HFFc6 (cell line): ENCODE results near the gene PRRG1. TPM values are rescaled to one million over a fixed set of nuclear protein-coding genes. Genes with fewer than 3 reads are reported as not detected.

Experiments used
- DNase-seq: peaks from one replicate; pipeline ENCODE4 v3.0.0-alpha.2; 2018
- H3K27ac Mint-ChIP-seq: 2 replicates; pipeline ENCODE4 v1.8.0; 2020; ENCODE audit warnings: mild to moderate bottlenecking, mixed read lengths
- H3K27me3 Mint-ChIP-seq: 2 replicates; pipeline ENCODE4 v1.8.0; 2021; ENCODE audit warnings: mild to moderate bottlenecking, moderate library complexity, mixed read lengths; ENCODE audit not compliant: insufficient read depth
- H3K36me3 Mint-ChIP-seq: 2 replicates; pipeline ENCODE4 v1.8.0; 2021; ENCODE audit warnings: low read depth, mixed read lengths
- H3K4me1 Mint-ChIP-seq: 2 replicates; pipeline ENCODE4 v1.8.0; 2020; ENCODE audit warnings: low read depth, mixed read lengths
- H3K4me3 Mint-ChIP-seq: 2 replicates; pipeline ENCODE4 v1.8.0; 2020; ENCODE audit warnings: mild to moderate bottlenecking, moderate library complexity, mixed read lengths
- H3K9me3 Mint-ChIP-seq: 2 replicates; pipeline ENCODE4 v1.8.0; 2020; ENCODE audit warnings: mild to moderate bottlenecking, mixed read lengths
- CTCF ChIP-seq: fragments of 200-600 bp; sonication (generic); IDR thresholded peaks from 2 replicates; pipeline ENCODE4 v1.5.0; 2021; ENCODE audit warnings: antibody characterized with exemption, mild to moderate bottlenecking
- total RNA-seq, 6 experiments: library from RNA; stranded (reverse); fragmentation: NEBNext Ultra II Directional; extraction: Animal tissue kit (Norgen Biotek cat#: 25700); gene quantifications; 2 replicates in 1 of 6; 3 replicates in 5 of 6; pipeline ENCODE4 v1.2.3, GENCODE V29; 2021

The PRRG1 gene
- total RNA-seq, 6 experiments from 2014 or later = 9.8 to 12.9 (median 11.9) TPM

GRCh38 chrX:37320541-37321203, 28.5 kb upstream of the PRRG1 start:
- Mint-ChIP-seq H3K36me3 (no peaks in the 10 kb centered on the region), H3K4me3 (no peak overlapping the region), H3K9me3 (no peaks in the 10 kb centered on the region), H3K4me1 (peaks cover 15% of the 10 kb centered on the region), H3K27me3 (peaks cover 10% of the 10 kb centered on the region), H3K27ac (no peak overlapping the region)
- no peak for TF ChIP-seq CTCF
- DNase-seq = no peak

- TF ChIP-seq CTCF = no peak
- Mint-ChIP-seq H3K9me3 (no peaks in the 10 kb centered on the region), H3K27me3 (peaks cover 2% of the 10 kb centered on the region), H3K36me3 (no peaks in the 10 kb centered on the region), H3K4me1 (no peaks in the 10 kb centered on the region), H3K4me3 (no peak overlapping the region), H3K27ac (no peak overlapping the region)
- DNase-seq = no peak
These were observed 18.5 kb upstream of the PRRG1 start for GRCh38 chrX:37330642-37331041.

GRCh38 chrX:37331546-37331945, 17.6 kb upstream of the PRRG1 start:
- H3K4me1 Mint-ChIP-seq = no peaks in the 10 kb centered on the region
- peaks cover 2% of the 10 kb centered on the region for H3K27me3 Mint-ChIP-seq
- no peak overlapping the region for H3K27ac Mint-ChIP-seq
- no peak for TF ChIP-seq CTCF
- DNase-seq = no peak
- no peaks in the 10 kb centered on the region for H3K9me3 Mint-ChIP-seq
- no peak overlapping the region for H3K4me3 Mint-ChIP-seq
- H3K36me3 Mint-ChIP-seq = no peaks in the 10 kb centered on the region

- Mint-ChIP-seq H3K4me3 (no peak overlapping the region), H3K27me3 (peaks cover 2% of the 10 kb centered on the region), H3K27ac (no peak overlapping the region), H3K9me3 (no peaks in the 10 kb centered on the region), H3K4me1 (no peaks in the 10 kb centered on the region), H3K36me3 (no peaks in the 10 kb centered on the region)
- no peak for DNase-seq
- TF ChIP-seq CTCF = no peak
These were observed 17.1 kb upstream of the PRRG1 start for GRCh38 chrX:37332055-37332454.

- Mint-ChIP-seq H3K9me3 (no peaks in the 10 kb centered on the region), H3K36me3 (no peaks in the 10 kb centered on the region), H3K27ac (no peak overlapping the region), H3K4me1 (no peaks in the 10 kb centered on the region), H3K4me3 (peak overlapping the region; percentile 32; the same call in 1 of the 2 replicates), H3K27me3 (no peaks in the 10 kb centered on the region; the same call in 1 of the 2 replicates)
- no peak for DNase-seq
- TF ChIP-seq CTCF = no peak
These were observed 16.0 kb upstream of the PRRG1 start for GRCh38 chrX:37332987-37333658.
